Stimulated activated CD8-positive, alpha-beta memory T cell treated with anti-CD3 and anti-CD28 coated beads, Interleukin-12 subunit alpha, Interleukin-12 subunit beta, amount 100 ng/mL, for 24 hours (primary cell): ENCODE data around the gene MRPS33.
"Not testable (repeated sequence)": the region's sequence is repeated elsewhere in the genome, so short reads cannot be mapped to it uniquely, and the experiment has no call there.

Experiments
- DNase-seq: peaks from one replicate; pipeline ENCODE4 v3.0.0-alpha.2; 2020; ENCODE audit errors: extremely low read depth

Gene MRPS33

GRCh38 chr7:141014524-141015395 lies at the start of gene MRPS33:
MRPS33 (minus strand) TSS chr7:141014952; CDS start chr7:141010633, 4,319 bp downstream.
- peak; percentile 90 for DNase-seq

DNA sequence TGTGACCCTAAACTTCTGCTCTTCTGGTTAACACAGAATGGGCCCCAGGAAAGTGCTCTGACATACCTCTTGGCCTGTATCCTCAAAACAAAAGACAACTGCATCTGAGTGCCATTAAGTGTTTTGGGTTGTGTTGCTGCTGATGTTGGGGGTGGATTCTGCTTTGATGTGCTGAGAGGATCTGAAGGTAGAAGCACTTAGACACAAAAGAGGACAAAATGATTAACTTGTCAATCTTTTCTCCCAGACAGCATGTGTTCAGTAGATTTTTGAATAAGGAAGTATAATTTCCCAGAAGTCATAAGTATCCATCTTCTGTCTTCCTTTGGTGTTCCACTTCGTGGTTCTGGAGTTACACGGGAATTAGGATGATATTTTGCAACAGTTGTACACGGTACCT lies 43.0 kb upstream of the MRPS33 start:
- DNase-seq: no peak

GRCh38 chr7:141055146-141055545 lies 40.4 kb upstream of the MRPS33 start:
- DNase-seq: no peak

DNA sequence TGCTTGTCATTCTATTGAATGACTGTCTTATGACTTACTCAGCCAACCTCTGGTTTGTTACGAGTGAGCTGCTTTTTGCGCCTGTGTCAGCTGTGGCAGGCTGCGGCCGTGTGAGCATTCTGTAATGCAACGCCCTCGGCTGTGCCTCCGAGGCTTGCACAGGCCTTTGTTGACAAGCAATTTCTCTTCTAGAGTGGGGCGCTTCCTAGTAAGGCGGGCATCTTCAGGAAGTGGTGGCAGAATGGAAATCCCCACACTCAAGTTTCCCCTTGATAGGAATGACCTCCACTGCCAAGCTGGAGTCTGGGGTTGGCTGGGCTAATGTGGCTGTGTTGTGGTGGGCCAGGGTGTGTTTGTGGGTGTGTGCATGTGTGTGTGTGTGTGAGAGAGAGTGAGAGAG lies 38.9 kb upstream of the MRPS33 start:
- DNase-seq: no peak

DNA sequence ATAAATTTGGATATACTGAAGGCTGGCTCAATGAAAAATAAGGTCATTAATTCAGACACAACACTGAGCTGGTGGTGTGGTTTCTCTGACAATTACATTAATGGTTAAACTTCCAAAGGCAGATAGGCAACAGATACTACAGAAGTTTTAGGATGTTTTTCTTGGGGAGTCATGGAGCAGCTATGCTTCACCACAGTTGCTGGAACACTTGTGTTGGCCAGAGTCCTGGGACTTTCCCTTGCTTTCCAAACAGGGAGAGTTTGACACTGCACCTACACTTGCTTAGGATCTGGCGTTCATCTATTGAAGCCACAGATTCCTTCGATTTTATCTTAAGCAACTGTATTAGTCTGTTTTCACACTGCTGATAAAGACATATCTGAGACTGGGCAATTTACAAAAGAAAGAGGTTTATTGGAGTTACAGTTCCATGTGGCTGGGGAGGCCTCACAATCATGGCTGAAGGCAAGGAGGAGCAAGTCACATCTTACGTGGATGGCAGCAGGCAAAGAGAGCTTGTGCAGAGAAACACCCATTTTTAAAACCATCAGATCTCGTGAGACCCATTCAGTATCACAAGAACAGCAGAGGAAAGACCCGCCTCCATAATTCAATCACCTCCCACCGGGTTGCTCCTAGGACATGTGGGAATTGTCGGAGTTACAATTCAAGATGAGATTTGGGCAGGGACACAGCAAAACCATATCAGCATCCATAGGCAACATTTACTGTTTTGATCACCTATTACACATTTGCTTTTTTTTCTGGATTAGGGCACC lies 31.3 kb upstream of the MRPS33 start:
- no peak for DNase-seq

DNA sequence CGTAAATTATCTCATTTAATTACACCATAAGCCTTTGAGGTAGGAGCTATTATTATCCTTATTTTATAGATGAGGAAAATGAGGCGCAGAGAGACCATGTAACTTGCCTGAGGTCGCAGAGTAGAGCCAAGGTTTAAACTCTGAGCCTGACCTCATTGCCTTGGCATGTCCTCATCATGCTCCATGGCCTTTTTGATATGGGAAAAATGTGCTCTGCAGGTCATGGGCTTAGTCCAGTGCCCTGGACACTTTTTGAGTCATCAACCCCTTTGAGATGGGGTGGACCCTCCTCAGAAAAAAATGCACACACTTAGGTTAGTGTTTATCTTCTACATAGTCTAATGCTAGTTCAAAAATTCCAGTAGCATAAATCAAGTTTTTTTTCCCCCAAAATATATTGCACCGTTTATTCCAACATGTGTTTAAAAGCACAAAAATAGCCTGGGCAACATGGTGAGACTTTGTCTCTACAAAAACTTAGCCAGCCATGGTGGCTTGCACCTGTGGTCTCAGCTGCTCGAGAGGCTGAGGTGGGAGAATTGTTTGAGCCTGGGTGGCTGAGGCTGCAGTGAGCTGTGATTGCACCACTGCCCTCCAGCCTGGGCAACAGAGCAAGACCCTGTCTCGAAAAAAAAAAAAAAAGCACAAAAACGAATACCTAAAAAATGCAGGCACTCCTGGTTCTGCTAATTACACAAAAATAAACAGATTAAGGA lies 30.5 kb upstream of the MRPS33 start:
- DNase-seq: no peak

- DNase-seq: no peak
These were observed 28.9 kb upstream of the MRPS33 start for GRCh38 chr7:141043616-141044015.

GRCh38 chr7:141042222-141043193 lies 27.8 kb upstream of the MRPS33 start:
- no peak for DNase-seq

- DNase-seq: no peak
These were observed 24.6 kb upstream of the MRPS33 start for GRCh38 chr7:141039376-141039775.

- not testable (repeated sequence) for DNase-seq
These were observed 23.3 kb upstream of the MRPS33 start for GRCh38 chr7:141038100-141038499.

- DNase-seq: not testable (repeated sequence)
These were observed 18.0 kb upstream of the MRPS33 start for GRCh38 chr7:141032539-141033323.

- no peak for DNase-seq
These were observed 14.0 kb upstream of the MRPS33 start for GRCh38 chr7:141028767-141029166.

GRCh38 chr7:141027043-141027442 lies 12.3 kb upstream of the MRPS33 start:
- DNase-seq: no peak

- no peak for DNase-seq
These were observed 9.9 kb upstream of the MRPS33 start for GRCh38 chr7:141024668-141025067.

DNA sequence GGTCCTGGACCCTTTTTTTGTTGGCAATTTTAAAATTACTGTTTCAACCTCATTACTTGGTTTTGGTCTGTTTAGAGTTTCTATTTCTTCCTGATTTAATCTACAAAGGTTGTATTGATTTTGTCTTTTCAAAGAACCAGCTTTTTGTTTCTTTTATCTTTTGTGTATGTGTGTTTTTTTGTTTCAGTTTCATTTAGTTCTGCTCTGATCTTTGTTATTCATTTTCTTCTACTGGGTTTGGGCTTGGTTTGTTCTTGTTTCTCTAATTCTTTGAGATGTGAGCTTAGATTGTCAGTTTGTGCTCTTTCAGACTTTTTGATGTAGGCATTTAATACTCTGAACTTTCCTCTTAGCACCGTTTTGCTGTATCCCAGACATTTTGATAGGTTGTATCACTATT lies 8.5 kb upstream of the MRPS33 start:
- no peak for DNase-seq

DNA sequence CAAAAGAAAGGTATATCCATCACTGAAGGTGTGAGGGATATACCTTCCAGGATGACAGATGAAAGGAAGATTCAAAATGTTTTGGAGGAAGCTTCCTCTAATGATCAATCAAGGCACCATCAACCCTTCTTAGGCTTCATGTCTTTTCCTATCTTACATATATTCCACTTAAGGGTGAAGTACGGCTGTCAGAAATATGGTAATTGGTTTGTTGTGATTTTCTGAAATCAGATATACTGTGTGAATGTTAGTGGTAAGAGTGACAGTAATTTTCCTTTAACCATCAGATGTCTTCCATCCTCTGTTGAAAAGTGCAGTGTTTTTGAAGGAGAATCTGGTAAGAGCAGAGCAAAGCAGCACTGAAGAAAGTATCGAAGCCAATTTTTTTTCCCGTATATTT lies 2.8 kb upstream of the MRPS33 start:
- no peak for DNase-seq

DNA sequence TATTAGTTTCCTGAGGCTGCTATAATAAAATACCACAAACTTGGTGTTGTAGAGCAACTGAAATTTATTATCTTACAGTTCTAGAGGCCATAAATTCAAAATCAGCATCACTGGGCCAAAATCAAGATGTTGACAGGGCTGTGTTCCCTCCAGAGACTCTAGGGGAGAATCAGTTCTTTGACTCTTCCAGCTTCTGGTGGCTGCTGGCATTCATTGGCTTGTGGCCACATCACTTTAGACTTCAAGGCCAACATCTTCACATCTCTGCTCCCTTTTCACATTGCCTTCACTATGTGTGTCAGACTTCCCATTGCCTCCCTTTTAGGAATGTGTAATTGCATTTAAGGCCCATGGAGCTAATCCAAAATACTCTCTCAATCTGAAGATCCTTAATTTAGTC lies 1.6 kb upstream of the MRPS33 start:
- no peak for DNase-seq

- DNase-seq: no peak
These were observed 628 bp downstream of the MRPS33 start for GRCh38 chr7:141014125-141014523.

DNA sequence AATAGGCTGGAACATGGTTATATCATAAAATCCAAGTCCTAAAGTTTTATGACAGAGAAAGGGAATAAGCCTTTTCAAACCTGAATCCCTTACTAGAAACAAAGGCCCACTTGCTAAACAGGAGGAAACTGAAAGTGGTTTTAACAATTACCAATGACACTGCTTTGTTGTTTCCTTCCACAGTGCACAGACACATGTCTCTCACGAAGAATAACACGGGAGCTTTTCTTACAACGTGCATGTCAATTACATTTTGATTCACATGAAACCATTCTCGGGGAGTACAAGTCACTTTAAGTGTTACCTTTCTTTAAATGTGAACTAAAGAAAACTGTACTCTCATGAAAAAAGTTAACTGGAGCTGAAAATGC lies 1.4 kb downstream of the MRPS33 start:
- no peak for DNase-seq

- no peak for DNase-seq
These were observed 1.9 kb downstream of the MRPS33 start for GRCh38 chr7:141012696-141013344.
